ENCODE data around the gene HOXA3.

Gene HOXA3

DNA sequence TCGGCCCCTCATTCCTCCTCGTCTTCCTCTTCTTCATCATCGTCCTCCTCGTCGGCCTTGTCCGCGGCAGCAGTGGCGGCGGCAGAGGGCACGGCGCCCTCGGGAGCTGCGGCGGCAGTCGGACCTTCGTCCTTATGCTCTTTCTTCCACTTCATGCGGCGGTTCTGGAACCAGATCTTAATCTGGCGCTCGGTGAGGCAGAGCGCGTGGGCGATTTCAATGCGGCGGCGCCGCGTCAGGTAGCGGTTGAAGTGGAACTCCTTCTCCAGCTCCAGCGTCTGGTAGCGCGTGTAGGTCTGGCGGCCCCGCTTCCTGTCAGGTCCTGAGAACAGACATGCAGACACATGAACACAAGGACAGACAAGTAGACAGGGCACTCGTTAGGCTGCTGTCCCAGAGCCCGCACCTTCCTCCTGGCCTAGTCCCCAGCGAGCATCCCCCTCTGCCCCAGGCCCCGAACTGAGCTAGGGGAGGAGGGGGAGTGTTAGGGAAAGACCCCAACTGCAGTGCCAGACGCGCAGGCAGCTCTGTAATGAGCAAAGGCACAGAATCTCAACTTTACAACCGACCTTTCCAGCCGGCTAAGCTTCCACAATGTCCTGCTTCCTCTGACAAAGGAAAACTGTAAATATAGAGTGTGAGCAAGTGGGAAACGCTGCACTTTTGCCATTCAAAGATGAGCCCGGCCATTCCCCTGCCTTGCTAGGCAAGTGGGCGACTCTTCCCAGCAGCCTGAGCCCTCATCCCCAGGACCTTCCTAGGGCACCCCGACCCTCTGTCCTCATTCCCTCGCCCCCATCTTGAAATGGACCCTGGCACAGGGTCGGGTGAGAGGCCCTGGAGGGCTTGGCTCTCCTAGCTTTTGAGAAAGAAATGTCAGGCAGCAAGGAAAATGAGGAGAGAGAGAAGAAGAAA lies 2.8 kb upstream of the HOXA3 start:
- no peak for DNase-seq (ENCODE audit: low read depth)

DNA sequence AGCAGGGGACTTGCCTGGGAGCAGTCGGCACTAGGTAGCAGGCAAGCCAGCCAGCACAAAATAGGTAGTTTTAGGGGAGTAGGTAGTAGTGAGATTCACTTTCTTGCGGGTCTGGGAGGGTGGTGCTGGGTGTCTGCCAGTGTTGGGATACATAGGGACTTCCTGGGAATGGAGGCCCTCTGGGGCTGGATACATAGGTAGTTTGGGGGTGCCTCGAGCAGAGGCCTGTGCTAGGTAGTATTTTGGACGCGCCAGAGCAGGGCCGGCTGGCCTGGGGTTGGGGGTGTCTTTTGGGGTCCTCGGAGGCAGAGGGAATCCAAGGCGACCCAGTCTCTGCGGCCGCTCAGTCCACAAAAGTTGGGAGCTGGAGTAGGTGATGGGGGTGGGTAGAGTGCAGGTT lies 2.0 kb upstream of the HOXA3 start:
- DNase-seq (ENCODE audit: low read depth) = no peak

DNA sequence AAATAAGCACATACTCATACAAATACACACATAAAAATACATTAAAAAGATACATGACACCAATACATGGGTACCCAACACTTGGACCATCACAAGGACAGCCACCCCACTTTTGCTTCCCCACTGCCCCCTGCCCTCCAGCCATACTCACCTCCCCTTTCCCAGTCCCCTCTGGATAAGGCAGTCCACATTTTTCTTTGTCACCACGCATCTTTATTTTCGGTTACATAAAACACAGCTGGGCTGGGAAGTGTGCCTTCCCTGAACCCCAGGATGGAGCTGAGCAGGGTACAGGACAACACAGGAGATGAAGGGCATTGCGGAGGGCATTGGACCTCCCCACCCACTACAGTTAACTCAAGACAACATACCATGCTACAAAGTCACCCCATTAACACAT lies 1.1 kb upstream of the HOXA3 start:
- DNase-seq (ENCODE audit: low read depth) = no peak

DNA sequence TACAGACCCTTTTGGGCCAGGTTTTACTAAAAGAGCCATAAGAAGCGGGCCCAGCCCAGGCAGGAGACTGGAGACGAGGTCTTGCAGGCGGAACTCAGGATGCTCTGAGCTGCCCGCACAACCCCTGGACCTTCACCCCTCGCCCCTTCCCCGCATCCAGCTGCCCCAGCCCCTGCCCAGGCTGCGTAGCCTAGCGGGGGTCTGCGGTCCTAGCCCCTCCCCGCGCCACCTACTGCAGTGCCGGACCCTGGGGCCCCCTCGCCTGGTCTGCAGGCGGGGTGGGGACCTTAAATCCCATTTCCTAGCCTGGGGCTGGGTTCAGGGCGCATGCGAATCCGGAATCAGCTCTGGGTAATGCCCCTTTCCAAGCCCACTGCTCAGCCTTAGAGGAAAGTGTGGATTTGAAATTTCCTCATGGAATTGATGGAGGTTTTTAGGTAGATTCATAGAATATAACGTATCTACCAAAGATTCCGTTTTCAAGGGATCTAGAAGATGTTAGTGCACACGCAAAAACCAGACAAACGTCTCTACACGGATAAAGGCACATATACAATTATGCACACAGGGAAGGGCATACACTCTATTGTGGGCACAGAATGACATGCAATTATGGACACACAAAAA lies 546 bp upstream of the HOXA3 start:
- no peak for DNase-seq (ENCODE audit: low read depth)

DNA sequence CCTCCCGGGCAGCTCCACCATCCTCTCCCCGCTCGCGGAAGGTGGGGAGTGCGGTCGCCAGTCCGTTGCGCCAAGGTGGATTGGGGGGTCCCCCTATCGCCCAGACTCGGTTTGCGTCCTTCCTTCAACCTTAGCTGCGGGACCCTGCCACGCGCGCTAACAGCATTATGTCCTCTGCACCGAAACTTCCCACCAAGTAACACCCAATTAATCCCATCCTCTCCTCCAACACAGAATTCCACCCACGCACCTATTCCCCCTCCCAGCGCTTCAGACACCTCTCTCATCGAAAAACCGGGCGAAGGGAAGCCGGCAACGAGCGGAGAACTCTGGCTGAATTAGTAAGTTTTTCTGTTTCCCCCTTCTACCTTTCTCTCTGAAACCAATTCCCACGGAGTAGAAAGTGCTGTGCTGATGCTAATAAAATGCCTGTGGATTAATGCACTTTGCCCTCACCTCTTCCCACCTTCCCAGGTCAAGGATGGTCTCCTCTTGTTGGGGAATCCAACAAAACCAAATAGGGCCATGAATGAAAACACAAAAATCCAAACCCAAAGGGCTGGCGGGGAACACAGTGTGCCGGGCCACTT lies 947 bp downstream of the HOXA3 start:
- DNase-seq (ENCODE audit: low read depth) = no peak

DNA sequence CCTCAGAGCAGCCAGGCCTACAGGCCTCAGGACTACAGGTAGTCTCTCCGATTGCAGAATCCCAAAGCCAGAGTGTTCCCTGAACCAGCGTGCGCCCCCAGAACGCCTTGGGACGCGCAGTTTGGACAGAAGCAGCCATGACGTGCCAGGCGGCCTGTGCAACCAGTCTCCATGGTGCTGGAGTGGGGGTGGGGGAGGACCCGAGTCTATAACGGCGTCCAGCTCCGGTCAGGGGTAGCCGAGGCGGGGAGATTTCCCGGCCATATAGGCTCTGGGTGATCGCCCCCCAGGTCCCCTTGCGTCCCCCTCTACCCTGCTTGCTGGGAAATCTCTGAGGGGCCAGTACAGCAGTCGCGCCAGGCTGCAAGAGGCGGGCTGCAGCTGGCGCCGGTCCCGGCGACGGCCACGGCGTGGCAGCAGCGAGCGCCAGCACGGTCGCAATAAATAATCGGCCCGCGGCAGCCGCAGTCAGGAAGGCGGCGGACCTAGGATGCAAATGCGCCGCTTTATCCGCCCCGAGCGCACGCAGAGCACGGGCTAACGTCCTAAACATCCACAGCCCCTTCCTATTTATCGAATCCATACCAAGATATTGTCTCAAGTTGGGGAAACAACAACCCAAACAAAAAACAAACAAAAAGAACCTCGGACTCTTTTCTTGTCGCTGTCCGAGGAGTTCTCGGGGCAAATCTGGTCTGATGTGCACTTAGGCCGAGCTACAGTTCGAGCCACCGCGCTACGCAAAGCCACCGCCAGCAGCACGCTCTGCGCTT lies 1.6 kb downstream of the HOXA3 start:
- peak; percentile 36 for DNase-seq (ENCODE audit: low read depth)

DNA sequence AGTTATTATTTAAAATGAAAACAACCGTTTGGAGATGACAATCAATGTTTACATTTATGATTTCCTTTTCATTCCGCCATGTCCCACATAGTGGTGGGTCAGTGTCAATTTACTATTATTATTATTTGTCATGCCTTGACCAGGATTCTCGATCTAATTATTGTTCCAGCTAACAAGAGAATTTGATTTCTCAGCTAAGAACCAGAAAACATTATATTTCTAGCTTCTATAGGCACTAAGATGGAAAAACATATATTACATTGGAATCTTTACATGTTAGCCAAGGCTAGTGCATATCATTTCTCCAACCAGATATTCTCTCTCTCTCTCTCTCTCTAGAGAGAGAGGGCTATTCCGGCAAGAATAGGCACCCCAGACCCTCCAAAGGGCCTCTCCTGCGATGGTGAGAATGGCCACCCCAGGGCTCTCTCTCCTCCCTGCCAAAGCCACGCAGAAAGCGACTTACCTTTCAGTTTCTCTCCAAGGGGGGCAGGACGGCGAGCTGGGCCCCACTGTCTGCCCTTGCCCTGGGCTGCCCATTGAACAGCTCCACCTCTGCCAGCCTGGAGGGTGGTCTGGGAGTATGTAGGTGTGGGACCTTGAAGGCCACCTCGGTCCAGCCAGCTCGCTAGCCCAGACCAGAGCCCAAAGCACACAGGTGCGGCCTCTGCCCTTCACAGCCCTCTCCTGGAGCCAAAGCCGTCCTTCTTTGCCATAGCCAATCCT lies 2.4 kb downstream of the HOXA3 start:
- no peak for DNase-seq (ENCODE audit: low read depth)

DNA sequence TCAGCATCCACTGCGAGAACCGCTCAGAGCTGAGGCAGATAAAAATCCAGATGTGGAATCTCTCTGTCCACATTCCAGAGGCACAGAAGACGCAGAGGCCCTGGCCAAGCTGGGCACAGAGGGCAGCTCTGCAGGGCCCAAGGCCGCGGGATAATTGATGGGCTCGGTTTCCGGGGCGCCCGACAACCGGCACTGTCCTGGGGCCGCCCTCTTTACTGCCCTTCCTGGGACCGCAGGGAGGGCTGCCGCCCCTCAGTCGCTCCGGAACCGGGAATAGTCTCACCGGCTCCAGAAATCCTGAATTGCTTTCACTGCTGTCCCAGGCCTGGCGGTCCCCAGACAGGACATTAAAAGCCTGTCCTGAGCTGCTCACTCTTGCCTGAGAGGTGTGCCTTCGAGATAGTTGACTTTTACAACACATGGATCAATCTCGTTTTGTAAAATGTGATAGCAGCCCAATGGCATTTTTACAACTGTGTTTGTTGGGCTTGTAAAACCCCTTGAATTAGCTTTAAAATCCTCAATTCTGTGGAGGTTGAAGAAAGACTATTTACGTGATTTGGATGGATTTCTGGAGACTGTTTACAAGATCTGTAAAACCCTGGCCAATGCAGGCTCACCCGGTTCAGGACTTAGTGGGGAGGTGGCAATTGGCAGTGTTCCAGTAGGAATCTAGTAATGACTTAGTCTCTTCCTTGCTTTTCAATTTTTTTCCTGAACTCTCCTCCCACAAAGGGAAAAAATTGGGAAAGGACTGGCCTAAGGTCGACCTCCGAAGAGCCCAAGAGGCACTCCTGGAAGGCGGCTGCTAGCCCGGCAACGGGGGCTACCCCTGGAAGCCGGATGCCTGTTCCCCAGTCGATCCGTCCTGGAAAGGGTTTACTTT lies 3.4 kb downstream of the HOXA3 start:
- no peak for DNase-seq (ENCODE audit: low read depth)

DNA sequence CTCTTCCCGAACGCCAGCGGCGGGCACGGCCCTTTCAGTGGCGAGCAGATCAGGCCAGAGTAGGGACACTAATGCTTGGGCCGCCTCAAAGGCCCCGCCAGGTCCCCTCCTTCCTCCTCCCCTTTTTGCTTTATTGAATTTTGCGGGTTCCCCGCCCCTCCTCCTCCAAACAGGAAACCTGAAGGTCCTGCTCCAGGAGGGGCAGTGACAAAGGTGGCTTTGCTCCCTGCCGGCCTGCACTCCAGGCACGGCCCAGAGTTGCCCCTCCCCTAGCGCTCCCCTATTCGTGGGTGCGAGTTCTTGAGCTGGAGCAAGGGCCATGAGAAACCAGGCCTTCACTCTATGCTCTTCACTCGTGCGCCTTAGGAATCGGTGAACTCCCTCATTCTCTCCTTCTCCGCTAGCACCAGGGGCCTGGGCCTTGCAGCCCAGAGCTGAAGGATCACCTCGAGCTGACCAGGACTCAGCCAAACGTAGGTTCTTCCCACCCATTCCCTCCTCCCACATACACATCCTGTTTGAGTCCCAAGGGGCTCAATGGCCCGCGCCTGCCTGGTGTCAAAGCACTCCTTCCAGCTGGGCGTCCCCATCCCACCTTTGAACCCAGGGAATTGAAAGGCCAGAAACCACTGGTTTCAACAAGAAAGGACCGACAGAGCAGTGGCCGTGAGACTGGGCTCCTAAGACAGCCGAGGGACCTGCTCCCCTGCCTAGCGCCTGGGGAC lies 4.2 kb downstream of the HOXA3 start:
- no peak for DNase-seq (ENCODE audit: low read depth)

DNA sequence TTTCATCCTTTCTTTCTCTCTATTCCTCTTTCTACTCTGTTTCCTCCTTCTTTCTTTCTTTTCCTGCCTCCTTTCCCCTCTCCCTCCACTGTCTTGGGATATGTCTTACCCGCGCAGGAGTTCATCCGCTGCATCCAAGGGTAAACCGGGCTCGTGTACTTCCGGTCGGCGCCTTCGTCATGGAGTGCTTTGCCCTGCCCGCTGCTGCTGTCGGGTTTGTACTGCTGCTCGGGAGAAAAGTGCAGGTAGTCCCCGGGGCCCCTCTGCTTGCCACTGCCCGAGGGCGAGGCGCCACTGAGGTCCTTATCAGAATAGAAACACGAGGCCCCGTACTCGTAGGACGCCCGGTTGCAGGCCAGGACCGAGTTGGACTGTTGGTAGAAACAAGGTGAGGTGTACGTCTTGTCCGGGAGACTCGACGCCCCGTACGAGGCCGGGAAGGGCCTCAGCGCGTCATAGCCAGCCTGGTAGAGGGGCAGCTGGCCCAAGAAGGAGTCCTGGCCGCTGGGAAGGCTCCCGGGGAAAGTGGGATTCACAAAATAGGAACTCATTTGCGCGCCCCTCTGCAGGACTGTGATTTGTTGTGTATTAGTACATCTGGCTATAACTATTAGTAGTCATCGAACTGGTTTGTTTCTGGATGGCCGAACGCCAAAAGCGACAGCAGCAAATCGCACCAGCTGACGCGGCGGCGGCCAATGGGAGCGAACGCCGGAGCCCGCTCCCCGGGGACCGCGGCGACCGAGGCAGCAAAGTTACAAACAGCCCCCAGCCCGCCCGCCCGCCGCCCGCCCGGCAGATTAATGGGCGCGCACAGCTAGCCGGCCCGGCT lies 5.0 kb downstream of the HOXA3 start, which contains the start of gene HOXA6:
HOXA6 (minus strand) TSS at position 576 of the 832 bp plus-strand sequence; CDS start at position 551, 25 bp downstream.
- no peak for DNase-seq (ENCODE audit: low read depth)

DNA sequence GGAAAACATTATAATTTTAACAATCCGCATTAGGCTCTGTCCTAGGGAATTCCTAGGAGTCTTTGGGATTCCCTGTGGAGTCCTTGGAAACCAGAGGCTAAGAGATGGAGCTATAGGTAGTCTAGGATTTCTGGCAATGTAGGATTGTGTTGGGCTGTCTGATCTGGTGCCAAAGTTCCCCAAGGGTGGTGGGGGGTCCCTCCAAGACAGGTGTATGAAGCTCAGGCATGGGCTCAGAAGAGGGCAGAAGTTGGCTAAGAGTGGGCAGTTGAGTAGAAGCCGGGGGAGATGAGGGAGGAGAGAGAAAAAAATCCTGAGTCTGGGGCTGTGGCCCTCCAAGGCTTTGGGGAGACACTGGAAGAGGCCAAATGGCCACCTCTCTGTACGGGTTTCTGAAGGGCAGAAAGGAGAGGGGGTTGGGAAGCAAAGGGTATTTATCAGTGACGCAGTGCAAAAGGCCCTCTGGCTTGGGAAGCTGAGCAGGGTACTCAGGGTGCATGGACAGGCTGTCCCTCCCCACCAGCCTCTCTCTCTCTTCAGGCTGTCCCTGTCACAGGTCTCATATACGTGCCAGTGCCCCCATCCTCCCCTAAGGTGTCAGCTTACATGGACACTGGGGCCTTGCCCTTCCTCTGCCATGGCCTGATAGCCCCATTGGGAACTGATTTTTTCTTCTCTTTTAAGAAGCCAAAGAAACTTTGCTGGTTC lies 5.7 kb downstream of the HOXA3 start:
- no peak for DNase-seq (ENCODE audit: low read depth)

DNA sequence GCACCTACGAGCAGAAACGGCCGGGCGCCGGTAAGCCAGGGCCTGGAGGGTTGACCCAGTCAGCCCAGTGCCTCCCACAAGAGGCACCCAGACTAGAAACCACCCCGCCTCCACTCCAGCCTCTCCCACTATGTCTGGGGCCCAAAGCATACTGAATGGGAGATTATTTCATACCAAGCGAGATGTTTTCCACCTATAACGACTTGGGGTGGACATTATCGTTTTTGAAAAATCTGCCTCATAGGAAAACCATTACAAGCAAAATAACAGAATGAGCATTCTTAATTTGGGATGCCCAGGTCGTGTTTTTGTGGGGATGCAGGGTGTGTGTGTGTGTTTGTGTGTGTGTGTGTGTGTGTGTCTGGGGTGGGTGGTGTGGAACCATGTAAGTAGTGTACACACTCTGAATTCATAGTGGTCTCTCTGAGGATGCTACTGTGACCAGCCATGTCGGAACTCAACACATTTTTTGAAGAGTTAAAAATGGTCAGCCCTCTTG lies 6.4 kb downstream of the HOXA3 start:
- no peak for DNase-seq (ENCODE audit: low read depth)

DNA sequence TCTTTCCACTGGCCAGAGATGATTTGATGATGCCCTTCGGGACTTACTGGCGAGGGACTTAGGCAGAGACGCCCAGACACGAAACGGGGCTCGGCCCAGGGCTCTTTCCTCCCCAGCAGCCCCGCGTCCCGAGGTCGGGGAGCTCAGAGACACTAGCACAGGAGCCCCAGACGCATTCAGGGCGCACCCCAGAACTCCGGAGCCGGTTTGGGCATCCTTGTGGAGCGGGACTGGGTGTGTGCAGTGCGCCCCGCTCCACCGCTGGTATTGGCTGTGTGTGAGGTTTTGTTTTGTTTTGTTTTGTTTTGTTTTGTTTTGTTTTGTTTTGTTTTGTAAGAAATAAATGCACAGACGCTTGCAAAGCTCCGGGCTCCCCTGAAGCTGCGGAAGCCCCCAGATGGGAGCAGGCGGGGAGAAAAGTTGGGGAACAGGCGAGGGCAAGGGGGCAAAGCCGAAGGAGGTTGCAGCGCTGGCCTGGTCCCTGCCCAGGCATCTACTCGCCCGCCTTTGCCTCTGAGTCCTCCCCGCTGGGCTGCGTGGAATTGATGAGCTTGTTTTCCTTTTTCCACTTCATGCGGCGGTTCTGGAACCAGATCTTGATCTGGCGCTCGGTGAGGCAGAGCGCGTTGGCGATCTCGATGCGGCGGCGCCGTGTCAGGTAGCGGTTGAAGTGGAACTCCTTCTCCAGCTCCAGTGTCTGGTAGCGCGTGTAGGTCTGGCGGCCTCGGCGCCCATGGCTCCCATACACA lies 7.0 kb downstream of the HOXA3 start:
- DNase-seq (ENCODE audit: low read depth) = no peak

DNA sequence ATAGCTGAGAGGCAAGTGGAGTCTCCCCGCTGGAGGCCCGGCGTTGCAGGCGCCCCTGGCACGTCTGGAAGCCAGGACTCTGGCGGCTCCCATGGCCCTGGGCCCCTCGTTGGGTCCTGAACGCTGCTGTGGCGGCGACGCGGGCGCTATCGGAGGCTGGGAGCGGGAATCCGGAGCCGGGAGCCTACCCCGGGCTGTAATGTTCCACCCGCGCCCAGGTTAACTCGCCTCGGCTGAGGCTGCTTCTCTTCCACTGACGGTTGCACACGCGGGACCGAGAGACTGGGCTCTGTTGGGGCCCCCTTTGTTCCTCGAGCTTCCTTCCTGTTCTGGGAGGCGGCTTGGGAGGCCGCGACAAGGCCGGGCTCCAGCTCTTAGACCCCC lies 7.6 kb downstream of the HOXA3 start:
- no peak for DNase-seq (ENCODE audit: low read depth)

DNA sequence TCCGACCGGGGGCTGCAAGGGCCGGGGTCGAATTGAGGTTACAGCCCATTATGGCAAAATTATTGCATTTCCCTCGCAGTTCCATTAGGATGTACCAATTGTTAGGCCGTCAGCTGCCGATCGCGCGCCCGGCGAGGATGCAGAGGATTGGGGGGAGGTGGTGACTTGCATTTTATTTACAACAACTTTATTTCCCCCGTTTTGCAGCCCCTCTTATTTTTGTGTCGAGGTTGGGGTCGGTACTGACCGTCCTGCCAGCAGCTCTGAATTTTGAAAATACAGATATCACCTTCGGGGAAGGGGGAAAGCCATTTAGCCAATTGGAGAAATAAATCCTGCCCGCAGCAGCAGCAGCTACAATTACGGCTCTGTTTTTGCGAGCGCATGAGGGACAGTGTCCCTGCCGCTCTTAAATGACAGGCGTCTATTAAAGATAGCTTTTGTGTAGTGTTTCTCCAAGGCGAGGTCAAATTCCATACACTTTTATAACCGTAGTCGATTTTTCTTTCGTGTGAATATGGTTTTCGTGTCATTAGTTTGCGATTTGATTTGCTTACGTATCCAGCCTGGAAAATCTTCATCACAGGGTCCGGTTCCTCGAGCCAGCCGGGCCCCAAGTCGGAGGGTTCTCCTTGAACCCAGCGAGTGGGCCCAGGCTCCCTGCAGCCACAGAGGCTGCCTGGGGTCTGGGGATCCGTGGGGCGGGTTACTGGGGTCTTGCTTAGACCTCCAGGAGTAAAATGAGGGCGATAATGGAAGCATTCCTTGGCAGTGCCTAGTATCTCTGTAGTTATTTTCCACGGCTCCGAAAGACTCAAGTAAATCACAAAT lies 8.2 kb downstream of the HOXA3 start:
- no peak for DNase-seq (ENCODE audit: low read depth)

All from stimulated activated CD8-positive, alpha-beta memory T cell treated with anti-CD3 and anti-CD28 coated beads, Interleukin-12 subunit alpha, Interleukin-12 subunit beta, amount 100 ng/mL, for 1 hour (primary cell).